Smooth muscle cell of the coronary artery (primary cell): ENCODE results near the gene BEST3. TPM values are rescaled to one million over a fixed set of nuclear protein-coding genes. Genes with fewer than 3 reads are reported as not detected.

Experiments
- total RNA-seq: library from RNA; depleted of rRNA; stranded (reverse); fragments of >200 nt; gene quantifications from 2 replicates; pipeline ENCODE4 v1.2.3, GENCODE V29; 2014; ENCODE audit warnings: low replicate concordance

BEST3 gene
- 0.08 TPM in 1 of 2 replicates, not detected in the other for total RNA-seq

DNA sequence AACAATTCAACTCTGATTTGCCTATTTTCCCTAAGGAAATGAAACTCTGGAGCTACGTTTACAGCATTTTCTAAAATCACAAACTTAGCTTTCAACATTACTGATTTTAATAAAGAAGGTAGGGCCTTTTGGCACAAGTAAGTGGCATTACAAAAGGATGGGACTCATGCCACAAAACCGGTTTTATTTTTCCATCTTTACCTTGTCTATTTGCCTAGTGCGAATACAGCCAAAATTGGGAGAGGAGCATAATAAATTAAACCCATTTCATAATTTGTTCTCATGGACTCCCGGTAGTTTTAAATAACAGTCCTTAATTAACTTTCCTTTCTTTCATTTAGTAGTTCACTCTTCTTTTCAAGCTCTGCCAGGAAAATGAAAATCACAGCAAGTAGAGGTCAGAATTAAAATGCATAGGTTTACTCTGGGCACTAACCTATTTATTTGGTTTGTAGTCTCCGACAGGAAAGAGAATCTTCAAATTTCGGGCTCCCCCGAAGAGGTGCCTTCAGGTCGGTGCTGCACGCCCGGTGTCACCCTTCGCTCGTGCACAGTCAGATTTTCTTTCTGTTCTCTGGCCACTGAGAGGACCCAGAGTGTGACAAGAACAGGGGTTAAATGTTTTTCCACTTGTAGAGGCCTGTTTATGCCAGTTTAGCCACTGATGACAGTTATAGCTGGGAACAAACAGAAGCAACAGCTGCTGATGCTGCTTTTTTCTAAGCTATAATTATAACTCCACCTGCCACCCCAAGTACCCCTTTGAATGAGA is at the start of gene BEST3:
Gene BEST3, minus strand, starts transcription at position 535 of the 772 bp plus-strand sequence. CDS start 1,505 bp downstream, outside the sequence.

DNA sequence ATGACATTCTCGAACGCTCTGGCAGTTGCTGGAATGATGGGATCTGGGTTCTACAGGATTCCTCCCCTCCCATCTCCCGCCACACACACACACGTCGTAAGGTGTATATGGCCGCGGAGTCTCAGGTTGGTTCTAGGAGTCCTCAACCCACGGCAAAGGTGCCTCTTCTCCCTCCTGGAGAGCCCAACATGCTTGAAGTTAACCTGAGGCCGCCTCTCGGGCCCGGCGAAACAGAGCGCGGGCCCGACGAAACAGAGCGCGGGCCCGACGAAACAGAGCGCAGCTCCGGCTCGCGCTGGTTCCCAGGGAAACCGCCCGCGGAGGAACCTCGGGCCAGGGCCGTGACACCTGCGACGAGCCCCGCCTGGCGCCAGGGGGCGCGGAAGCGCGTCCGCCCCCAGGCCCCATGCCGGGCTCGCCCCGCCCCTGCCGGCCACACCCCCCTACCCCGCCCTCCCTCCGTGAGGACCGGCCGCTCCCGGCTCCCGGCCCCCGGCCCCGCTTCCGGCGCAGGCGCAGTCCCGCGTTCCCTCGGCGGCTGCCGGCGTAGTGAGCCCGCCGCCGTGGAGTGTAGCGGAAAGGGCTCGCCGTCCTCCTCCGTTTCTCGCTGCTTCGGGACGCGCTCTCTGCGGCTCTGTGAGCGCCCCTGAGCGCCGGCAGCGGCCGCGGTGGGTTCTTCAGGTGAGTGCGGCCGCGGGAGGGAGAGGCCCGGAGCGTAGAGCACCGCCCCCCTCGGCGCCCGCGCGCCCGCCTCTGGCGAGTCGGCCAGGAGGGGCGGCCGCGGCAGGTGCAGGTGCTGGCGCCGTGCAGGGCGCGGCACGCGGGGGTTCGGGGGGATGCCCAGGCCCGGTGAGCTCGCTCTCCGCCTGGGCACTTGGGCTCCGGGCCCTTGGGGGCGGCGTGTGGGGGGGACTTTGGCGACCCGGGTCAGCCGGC is 39.5 kb upstream of the BEST3 start, which contains the start of gene RAB3IP:
Gene RAB3IP, plus strand, starts transcription at position 510 of the 936 bp plus-strand sequence. CDS start 16,549 bp downstream, outside the sequence.

DNA sequence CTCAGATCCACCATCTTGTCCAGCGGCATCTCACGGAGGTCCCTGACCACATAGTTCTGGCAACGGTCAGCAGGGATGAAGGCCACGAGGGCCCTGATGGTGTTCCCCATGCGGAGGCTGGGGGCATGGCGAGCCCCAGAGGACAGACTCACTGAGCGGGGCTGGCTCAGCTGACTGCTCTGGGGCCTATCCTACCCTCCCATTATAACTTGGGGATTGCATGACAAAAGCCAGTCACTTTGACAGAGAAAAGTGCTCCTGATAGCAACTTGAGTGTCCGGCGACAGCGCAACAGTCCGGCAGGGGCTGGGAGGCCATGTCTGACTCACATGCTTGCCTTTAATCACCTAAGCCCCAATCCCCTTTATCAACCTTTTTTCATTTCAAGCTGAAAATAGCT is 88.4 kb downstream of the BEST3 start, which contains the start of gene LRRC10:
Gene LRRC10, minus strand, starts transcription at position 179 of the 400 bp plus-strand sequence. Its CDS starts 69 bp downstream, at position 110.

Other genes starting within 250 kb of the BEST3 start
- 13.5 and 40.9 TPM in 2 replicates for gene FRS2, start 228.9 kb downstream of the BEST3 start, total RNA-seq
- 113 and 228 TPM in 2 replicates for gene CCT2, start 113.8 kb downstream of the BEST3 start, total RNA-seq
- not detected in 2 replicates for gene LRRC10, start 88.4 kb downstream of the BEST3 start, total RNA-seq
- gene RAB3IP, start 39.6 kb upstream of the BEST3 start, total RNA-seq, result 1.9 and 4.4 TPM in 2 replicates
- gene MYRFL, start 125.9 kb upstream of the BEST3 start, total RNA-seq, result not detected in 2 replicates